H1 (cell line): ENCODE measurements around the gene EPHA3.

Source experiments
- CHD2 ChIP-seq: IDR thresholded peaks from 2 replicates; pipeline ENCODE4 v1.6.1; 2012; ENCODE audit warnings: low read length, improper control_type of control experiment
- CREB1 ChIP-seq: IDR thresholded peaks from 2 replicates; pipeline ENCODE4 v1.6.1; 2012; ENCODE audit warnings: inconsistent platforms
- GABPA ChIP-seq: IDR thresholded peaks from 2 replicates; pipeline ENCODE4 v1.6.1; 2011; ENCODE audit warnings: mild to moderate bottlenecking, low read length, moderate library complexity, borderline replicate concordance; ENCODE audit not compliant: insufficient read depth
- JUN ChIP-seq: IDR thresholded peaks from 2 replicates; pipeline ENCODE4 v1.6.1; 2011; ENCODE audit warnings: low read depth, mild to moderate bottlenecking, improper control_type of control experiment, low read length
- KDM1A ChIP-seq: fragments of 200-600, 300-600 bp; sonication (generic); IDR thresholded peaks from 2 replicates; pipeline ENCODE4 v1.7.1; 2016; ENCODE audit warnings: mild to moderate bottlenecking, low read length, borderline replicate concordance
- NRF1 ChIP-seq: IDR thresholded peaks from 2 replicates; pipeline ENCODE4 v1.6.1; 2011; ENCODE audit warnings: mild to moderate bottlenecking, low read depth, low read length, improper control_type of control experiment
- POLR2A ChIP-seq, 2 experiments: IDR thresholded peaks; 1 replicate in 1 of 2; 2 replicates in 1 of 2; pipeline ENCODE4 v1.6.1; 2011; ENCODE audit warnings: low read depth in 2 of 2, low read length in 2 of 2, mild to moderate bottlenecking in 2 of 2; ENCODE audit errors: control extremely low read depth in 1 of 2
- RAD21 ChIP-seq, 2 experiments: IDR thresholded peaks in 1 of 2; conservative IDR thresholded peaks in 1 of 2; 2 replicates each; pipeline ENCODE4 v1.6.1; 2011; ENCODE audit warnings: low read depth in 2 of 2, low read length in 2 of 2, improper control_type of control experiment in 1 of 2, inconsistent platforms in 1 of 2, mild to moderate bottlenecking in 1 of 2, moderate library complexity in 1 of 2
- SAP30 ChIP-seq: fragments of 300-600 bp; sonication (generic); IDR thresholded peaks from 2 replicates; pipeline ENCODE4 v1.7.1; 2012; ENCODE audit warnings: low read length, moderate library complexity, mild to moderate bottlenecking, inconsistent platforms; ENCODE audit not compliant: insufficient read depth, insufficient replicate concordance
- SP2 ChIP-seq: IDR thresholded peaks from 2 replicates; pipeline ENCODE4 v1.6.1; 2012; ENCODE audit warnings: mild to moderate bottlenecking, low read length, inconsistent platforms
- SP4 ChIP-seq: IDR thresholded peaks from 2 replicates; pipeline ENCODE4 v1.6.1; 2012; ENCODE audit warnings: low read length, inconsistent platforms
- TF ChIP-seq, protein P1 (sequence below), 3 experiments: IDR thresholded peaks; 1 replicate in 2 of 3; 2 replicates in 1 of 3; pipeline versions ENCODE4 v1.5.1 to v1.6.1; 2011; ENCODE audit warnings: low read length in 3 of 3, mild to moderate bottlenecking in 3 of 3, inconsistent platforms in 2 of 3, low read depth in 1 of 3, moderate library complexity in 1 of 3; ENCODE audit not compliant: insufficient read depth in 1 of 3; ENCODE audit errors: control extremely low read depth in 1 of 3

DNA sequence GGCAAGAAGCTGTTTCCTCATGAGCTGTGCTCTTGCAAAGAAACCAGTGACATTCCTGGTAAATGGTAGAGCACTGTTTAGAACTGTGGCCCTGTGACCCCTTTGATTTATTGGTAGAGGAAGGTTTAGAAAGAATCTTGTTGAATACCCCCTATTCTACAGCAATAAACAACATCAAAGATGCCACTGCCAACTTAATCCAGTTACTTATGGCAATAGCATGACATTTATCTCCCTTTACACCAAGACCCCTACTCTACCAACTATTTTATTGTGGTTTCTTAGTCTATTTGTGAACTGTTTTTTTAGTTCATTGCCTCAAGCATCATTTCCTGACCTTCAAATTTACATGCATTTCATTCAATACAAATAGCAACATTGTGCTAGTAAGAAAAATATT lies 288.6 kb downstream of the EPHA3 start:
- TF ChIP-seq JUN (no peak), NRF1 (no peak), CHD2 (no peak), POLR2A (IDR thresholded peaks at IDR 0.05; ENCODE audit: control extremely low read depth in 1 of 2, low read depth in 2 of 2, low read length in 2 of 2) (no peak), GABPA (no peak), SAP30 (no peak), RAD21 (IDR thresholded peaks at IDR 0.05 in 1 of 2, conservative IDR thresholded peaks at IDR 0.05 in 1 of 2; ENCODE audit: low read depth in 2 of 2, low read length in 2 of 2) (no peak), KDM1A (no peak), CREB1 (no peak), SP4 (no peak), SP2 (no peak)
- TF ChIP-seq, protein P1, sequence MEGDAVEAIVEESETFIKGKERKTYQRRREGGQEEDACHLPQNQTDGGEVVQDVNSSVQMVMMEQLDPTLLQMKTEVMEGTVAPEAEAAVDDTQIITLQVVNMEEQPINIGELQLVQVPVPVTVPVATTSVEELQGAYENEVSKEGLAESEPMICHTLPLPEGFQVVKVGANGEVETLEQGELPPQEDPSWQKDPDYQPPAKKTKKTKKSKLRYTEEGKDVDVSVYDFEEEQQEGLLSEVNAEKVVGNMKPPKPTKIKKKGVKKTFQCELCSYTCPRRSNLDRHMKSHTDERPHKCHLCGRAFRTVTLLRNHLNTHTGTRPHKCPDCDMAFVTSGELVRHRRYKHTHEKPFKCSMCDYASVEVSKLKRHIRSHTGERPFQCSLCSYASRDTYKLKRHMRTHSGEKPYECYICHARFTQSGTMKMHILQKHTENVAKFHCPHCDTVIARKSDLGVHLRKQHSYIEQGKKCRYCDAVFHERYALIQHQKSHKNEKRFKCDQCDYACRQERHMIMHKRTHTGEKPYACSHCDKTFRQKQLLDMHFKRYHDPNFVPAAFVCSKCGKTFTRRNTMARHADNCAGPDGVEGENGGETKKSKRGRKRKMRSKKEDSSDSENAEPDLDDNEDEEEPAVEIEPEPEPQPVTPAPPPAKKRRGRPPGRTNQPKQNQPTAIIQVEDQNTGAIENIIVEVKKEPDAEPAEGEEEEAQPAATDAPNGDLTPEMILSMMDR (IDR thresholded peaks at IDR 0.05; ENCODE audit: control extremely low read depth in 1 of 3, insufficient read depth in 1 of 3, low read depth in 1 of 3, low read length in 3 of 3) = no peak
